GM12874 (cell line): ENCODE results near the gene FERMT2.

ENCODE experiments used
- CTCF ChIP-seq: IDR thresholded peaks from 2 replicates; pipeline ENCODE4 v1.5.1; 2011; ENCODE audit warnings: low read depth, mild to moderate bottlenecking, control low read depth, low read length, moderate library complexity; ENCODE audit not compliant: insufficient read depth

The FERMT2 gene

GRCh38 chr14:52824462-52824861 lies 126.4 kb downstream of the FERMT2 start:
- no peak for TF ChIP-seq CTCF

GRCh38 chr14:52821805-52822250 lies 129.0 kb downstream of the FERMT2 start:
- no peak for TF ChIP-seq CTCF

DNA sequence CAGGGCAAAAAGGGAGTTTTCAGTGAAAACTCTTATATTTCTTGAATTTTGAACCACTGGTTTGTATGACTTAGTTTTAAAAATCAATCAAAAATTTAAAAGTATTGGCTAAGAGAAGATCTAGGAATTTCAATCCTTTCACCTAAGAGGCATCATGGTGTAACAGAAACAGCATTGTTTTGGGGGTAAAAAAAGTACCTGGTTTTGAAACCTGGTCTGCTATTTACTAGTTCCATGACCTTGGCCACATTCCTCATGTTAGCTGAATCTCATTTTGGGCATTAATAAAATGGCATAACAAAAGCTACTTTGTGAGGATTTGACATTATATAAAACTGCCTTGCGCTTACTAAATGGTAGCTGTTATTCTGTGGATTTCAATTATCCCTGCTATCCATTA lies 142.7 kb downstream of the FERMT2 start:
- no peak for TF ChIP-seq CTCF
